CD4-positive, alpha-beta T cell treated with Interleukin-1 beta for 1 hour (primary cell): ENCODE measurements around the gene MMP20.

Experiments used
- DNase-seq, 2 donors: peaks; one replicate each; pipeline ENCODE4 v3.0.0-alpha.2; 2020 to 2022

MMP20 gene

DNA sequence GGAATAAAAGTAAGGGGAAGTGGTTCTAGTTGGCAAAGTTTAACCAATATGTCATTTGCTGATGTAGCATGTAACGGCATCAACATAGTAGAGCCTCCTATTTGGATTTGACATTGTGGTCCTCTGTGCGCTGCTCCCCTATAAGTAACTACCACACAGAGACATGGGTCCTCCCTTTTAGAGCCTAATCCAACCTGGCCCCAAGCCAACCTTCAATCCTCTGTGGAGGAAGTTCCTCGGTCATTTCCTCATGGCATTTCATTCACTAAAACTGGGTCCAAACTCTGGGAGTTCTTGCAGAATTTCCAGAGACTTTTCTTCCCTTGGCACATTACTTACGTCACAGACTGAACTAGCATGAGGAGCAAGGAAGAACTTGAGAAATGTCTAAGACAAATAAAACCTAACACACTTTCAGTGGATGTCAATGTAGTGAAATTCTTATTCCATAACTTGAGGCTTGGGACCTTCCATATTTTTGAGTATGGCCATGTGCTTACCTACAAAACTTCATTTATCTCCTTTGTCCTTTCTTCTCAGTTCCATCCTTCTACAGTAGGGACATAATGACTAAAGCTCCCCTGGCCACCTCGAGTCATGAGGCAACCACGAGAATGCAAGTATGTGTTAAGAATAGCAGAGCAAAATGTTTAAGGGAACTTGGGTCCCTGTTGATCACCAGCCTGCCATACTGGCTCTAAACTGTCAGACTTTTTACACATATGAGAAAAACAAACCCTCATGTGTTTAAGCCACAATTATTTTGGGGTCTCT lies 34.7 kb downstream of the MMP20 start:
- DNase-seq: no peak

DNA sequence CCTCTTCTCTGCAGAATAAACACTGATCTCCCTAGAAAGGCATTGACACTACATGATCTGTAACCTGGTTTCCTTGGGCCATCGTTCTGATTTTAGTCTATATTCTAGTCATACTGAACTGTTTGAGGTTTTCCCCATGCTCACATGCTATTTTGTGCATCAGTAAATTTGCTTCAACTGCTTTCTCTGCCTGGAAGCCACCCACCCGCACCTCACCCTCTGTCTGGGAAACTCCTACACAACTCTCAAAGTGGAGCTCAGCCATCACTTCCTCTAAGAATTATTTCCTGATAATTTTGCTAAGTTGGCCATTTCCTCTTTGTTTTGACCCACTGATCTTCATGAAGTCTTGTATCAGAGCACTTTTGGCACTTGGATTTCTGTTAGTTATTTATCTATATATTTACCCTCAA lies 36.1 kb downstream of the MMP20 start:
- DNase-seq: no peak

DNA sequence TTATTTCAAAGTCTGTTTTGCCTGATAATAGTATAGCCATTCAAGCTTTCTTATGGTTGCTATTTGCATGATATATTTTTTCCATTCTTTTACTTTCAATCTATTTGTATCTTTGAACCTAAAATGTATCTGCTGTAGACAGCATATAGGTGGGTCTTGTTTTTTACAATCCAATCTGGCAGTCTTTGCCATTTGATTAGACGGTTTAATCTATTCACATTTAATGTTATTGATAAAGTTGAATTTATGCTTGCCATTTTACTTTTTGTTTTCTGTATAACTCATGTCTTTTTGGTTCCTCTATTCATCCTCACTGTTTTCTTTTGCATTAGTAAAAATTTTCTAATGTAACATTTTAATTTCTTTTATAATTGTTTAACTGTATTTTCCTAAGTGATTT lies 37.4 kb downstream of the MMP20 start:
- no peak for DNase-seq

- DNase-seq: no peak
These were observed 41.8 kb downstream of the MMP20 start for GRCh38 chr11:102583141-102583873.

DNA sequence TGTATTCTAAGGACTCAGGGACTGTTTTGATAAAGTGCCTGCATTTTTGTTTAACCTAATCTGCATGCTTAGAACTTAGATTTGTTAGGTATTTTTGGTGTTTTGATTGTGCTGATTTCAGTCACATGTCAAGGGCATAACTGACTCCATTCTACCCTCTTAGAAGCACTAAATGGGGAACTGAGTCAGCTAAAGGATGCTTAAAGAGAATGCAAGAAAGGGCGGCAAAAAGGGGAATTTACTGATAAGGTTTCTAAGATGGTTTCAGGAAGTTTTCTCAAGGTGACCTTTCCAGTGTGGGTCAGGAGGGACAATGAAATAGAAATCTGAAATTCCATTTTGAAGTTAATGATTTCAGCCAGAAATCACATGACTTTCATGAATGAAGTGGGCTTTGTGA lies 43.0 kb downstream of the MMP20 start:
- DNase-seq: no peak

DNA sequence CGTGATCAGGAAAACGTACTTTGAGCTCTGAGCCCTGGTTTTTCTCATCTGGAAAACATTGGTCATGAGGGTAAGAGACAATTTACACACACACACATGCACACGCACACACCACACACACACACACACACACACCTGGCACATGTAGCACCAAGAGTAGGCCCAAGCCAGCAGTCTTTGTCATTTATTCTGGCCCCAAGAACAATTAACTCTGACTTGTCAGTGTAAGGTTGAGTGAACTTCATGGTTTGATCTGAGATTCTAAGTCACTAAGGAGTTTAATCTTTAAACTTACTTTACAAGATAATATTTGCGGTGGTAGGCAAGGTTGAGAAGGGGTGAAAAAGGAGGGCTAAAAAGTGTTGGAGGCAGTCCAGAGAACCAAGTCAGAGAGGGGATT lies 44.1 kb downstream of the MMP20 start:
- DNase-seq: no peak

DNA sequence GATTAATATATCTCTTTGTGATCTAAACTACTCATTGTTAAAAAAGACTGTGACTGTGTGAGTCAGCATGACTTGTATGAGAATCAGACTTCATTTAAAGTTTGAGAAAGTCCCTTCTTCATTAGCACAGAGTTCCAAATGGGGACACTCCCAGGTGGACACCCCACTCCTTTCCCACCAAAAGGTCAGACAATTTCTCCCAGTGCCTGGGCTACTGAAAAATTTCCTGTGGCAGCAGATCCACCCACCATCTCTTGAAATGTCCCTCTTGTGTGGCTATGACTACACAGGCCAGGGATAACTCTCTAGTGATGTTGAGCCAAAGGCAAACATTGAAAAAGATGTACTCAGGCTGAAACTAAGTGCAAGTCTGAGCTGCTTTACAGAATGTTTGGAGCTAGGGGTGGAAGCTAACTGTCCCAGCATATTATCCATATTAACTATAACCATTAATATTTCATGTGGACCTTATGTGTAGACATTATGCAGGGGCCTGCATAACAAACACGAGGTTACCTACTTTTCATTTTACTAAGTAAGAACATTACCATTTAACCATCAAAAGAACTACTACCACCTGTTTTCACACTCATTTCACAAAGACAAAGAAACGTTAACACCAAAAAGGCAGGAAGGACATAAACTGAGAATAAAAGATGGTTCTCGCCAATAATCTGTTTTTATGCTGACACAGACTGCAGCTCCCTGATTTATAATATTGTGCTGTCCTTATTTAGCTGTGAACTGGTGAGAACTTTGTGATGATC lies 44.8 kb downstream of the MMP20 start:
- DNase-seq: no peak

- DNase-seq: no peak
These were observed 47.4 kb downstream of the MMP20 start for GRCh38 chr11:102577723-102578122.

DNA sequence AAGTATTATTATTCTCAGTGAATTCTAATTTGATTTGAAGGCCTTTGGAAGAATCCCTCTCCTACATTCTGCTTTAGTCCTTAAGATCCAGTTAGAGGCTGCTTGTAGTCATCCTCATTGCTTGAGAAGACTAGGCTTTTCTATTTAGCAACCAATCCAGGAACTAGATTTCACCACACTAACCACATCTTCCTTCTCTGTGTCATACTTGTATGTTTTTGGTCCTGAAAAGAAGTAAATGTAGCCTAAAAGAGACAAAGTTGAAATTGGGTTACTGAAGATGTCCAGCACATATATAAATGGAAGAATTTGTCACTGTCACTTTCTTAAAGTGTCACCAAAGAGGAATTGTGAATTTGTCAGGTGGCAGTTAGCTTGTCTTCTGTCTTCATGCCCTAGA lies 48.0 kb downstream of the MMP20 start:
- DNase-seq: peak in 1 of 2 donors; percentile 8

- DNase-seq: peak in 1 of 2 donors; percentile 8
These were observed 48.8 kb downstream of the MMP20 start for GRCh38 chr11:102576350-102576749.

DNA sequence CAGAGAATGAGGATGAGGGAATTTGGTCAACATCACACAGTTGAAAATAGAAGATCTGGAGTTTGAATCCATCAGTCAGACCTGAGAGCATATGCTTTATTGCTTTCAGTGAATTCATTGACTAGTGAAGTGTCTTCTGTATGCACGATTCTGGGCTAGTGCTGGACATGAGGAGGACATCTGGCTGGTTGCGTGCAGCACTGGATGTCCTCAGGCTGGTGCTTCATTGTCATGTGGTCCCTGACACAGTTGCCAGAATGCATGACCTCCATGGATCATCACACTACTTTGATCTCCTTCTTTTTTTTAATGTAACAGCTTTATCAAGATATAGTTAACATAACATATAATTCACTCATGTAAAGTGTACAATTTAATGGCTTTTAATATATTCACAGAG lies 50.1 kb downstream of the MMP20 start:
- DNase-seq: no peak

GRCh38 chr11:102573851-102574250 lies 51.3 kb downstream of the MMP20 start:
- no peak for DNase-seq

GRCh38 chr11:102572554-102573220 lies 52.4 kb downstream of the MMP20 start:
- no peak for DNase-seq

DNA sequence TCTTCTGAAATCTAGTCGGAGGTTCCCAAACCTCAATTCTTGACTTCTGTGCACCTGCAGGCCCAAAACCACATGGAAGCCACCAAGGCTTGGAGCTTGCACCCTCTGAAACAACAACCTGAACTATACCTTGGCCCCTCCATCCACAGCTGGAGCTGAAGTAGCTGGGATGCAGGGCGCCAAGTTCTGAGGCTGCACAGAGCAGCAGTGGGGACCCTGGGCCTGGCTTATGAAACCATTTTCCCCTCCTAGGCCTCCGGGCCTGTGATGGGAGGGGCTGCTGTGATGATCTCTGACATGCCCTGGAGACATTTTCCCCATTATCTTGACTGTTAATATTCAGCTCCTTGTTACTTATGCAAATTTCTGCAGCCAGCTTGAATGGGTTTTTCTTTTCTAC lies 56.3 kb downstream of the MMP20 start:
- DNase-seq: no peak

DNA sequence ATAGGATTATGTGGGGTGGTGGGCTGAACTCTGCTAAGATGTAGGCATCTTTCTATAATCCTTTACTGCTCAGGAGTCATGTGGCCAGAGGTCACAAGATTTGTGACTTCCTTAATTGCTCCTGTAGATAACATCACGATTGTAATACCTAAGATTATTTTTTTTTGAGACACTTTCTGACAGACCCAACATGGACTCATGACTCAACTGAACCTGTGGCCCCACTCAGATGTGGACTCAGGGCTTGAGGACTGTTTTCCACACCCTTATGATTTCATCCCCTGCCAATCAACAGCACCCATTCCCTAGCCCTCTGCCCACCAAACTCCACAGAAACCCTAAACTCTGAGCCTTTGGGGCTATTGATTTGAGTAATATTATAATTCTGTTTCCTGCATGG lies 59.0 kb downstream of the MMP20 start:
- no peak for DNase-seq

DNA sequence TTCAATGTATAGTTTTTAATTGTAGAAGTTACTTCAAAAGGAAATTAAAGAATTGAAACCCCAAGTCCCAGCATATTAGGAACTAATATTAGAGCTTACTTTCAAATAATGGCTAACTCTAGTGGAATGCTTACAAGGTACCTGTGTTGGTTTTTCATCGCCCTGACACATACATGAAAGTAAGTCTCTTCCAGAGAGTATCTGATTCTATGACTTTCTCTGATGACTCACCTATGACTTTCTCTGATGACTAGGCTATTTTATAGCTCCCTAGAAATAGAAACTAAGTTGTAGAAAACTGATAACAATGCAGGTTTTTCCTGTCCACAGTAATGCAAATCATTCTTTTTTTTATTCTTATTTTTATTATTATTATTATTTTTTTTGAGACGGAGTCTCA lies 61.0 kb downstream of the MMP20 start:
- no peak for DNase-seq

GRCh38 chr11:102561636-102562035 lies 63.5 kb downstream of the MMP20 start:
- DNase-seq: no peak

- DNase-seq: no peak
These were observed 64.5 kb downstream of the MMP20 start for GRCh38 chr11:102560555-102561011.

- peak; percentile 14 to 32 for DNase-seq
These were observed 65.3 kb downstream of the MMP20 start for GRCh38 chr11:102559839-102560238.

- DNase-seq: no peak
These were observed 70.0 kb downstream of the MMP20 start for GRCh38 chr11:102555091-102555490.

DNA sequence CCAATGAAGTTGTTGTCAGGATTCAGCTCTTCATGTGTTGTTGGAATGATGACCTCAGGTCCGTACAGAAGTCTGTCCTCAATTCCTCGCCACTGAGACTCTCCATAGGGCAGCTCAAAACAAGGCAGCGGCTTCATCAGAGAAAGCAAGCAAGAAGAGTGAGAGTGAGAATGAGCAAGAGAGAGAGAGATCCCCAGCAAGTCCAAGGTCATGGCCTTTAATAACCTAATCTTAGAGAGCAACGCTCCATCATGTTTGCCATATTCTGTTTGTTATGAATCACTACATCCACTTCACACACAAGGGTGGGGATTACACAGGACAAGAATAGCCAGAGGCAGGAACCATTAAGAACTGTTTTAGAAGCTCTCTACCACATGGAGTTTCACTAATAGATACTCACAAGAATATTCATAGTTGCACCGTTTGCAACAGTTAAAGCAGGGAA lies 71.3 kb downstream of the MMP20 start:
- no peak for DNase-seq

GRCh38 chr11:102552447-102553194 lies 72.5 kb downstream of the MMP20 start:
- DNase-seq: no peak
